ENCODE results near the gene PDCL3. TPM values are rescaled to one million over a fixed set of nuclear protein-coding genes. Genes with fewer than 3 reads are reported as not detected.

Gene PDCL3
- polyA plus RNA-seq, 1 of the 3 experiments (the other 2 are of a cell fraction): 32.8 TPM

GRCh38 chr2:100560216-100560830, 2.5 kb upstream of the PDCL3 start:
- Histone ChIP-seq H3K4me1 (ENCODE audit: control insufficient read depth in 1 of 2, insufficient read depth in 2 of 2, low read depth in 1 of 2, low read length in 1 of 2) (peaks cover 0 to 9% of the 10 kb centered on the region in 2 experiments; a peak in 1 of 4 replicates), H3K27ac (ENCODE audit: low read depth in 2 of 2, low read length in 1 of 2) (no peak overlapping the region), H3K79me2 (ENCODE audit: insufficient read depth) (peaks cover 16% of the 10 kb centered on the region), H3K9me2 (no peaks in the 10 kb centered on the region), H3K4me3 (ENCODE audit: low read depth in 2 of 2, low read length in 1 of 2) (no peak overlapping the region), H3K4me2 (no peak overlapping the region), H3K27me3 (ENCODE audit: insufficient read depth) (no peaks in the 10 kb centered on the region), H3K9me3 (no peaks in the 10 kb centered on the region), H4K20me1 (ENCODE audit: insufficient read depth) (no peaks in the 10 kb centered on the region), H2AFZ (ENCODE audit: low read depth) (no peak overlapping the region), H3K36me3 (replicated peaks in 1 of 2; ENCODE audit: control insufficient read depth in 1 of 2, insufficient read depth in 2 of 2, low read length in 1 of 2) (no peaks in the 10 kb centered on the region), H3F3A (replicated peaks; ENCODE audit: insufficient read depth) (peaks cover 14% of the 10 kb centered on the region), H3K9ac (no peak overlapping the region)
- WGBS (ENCODE audit: low lambda C conversion rate): 93% methylated on average over 9 of the region's 9 CpGs
- ChIA-PET POLR2A (no interaction called here), CTCF (no interaction called here)
- no peak for DNase-seq
- TF ChIP-seq RCOR1 (IDR thresholded peaks at IDR 0.05; ENCODE audit: low read length) (no peak), GABPA (IDR thresholded peaks at IDR 0.05; ENCODE audit: low read depth) (no peak), IRF3 (IDR thresholded peaks at IDR 0.05; ENCODE audit: low read depth, low read length) (no peak), POLR2AphosphoS5 (IDR thresholded peaks at IDR 0.05; ENCODE audit: low read depth, low read length) (no peak), TEAD4 (IDR thresholded peaks at IDR 0.05; ENCODE audit: borderline replicate concordance, insufficient read depth) (no peak), MAX (IDR thresholded peaks at IDR 0.05; ENCODE audit: low read depth) (no peak), EP300 (IDR thresholded peaks at IDR 0.05; ENCODE audit: borderline replicate concordance in 1 of 2, low read depth in 1 of 2, low read length in 1 of 2) (no peak), RFX5 (IDR thresholded peaks at IDR 0.05; ENCODE audit: low read length) (no peak), SIN3A (IDR thresholded peaks at IDR 0.05; ENCODE audit: borderline replicate concordance, low read depth, low read length) (no peak), GATA2 (CRISPR knock-in tag; IDR thresholded peaks at IDR 0.05) (no peak), USF1 (IDR thresholded peaks at IDR 0.05; ENCODE audit: borderline replicate concordance, low read depth) (no peak)

- TF ChIP-seq YY1 (IDR thresholded peaks at IDR 0.05; ENCODE audit: low read depth) (no peak), CHD2 (IDR thresholded peaks at IDR 0.05; ENCODE audit: low read length, partially characterized antibody) (no peak), JUND (IDR thresholded peaks at IDR 0.05) (no peak), RAD21 (IDR thresholded peaks at IDR 0.05; ENCODE audit: low read length) (no peak), TEAD4 (IDR thresholded peaks at IDR 0.05; ENCODE audit: borderline replicate concordance, insufficient read depth) (no peak), NFIC (IDR thresholded peaks at IDR 0.05; ENCODE audit: borderline replicate concordance) (no peak), GABPA (IDR thresholded peaks at IDR 0.05; ENCODE audit: low read depth) (no peak), ELF1 (IDR thresholded peaks at IDR 0.05) (no peak), USF2 (IDR thresholded peaks at IDR 0.05; ENCODE audit: borderline replicate concordance, low read depth, low read length) (no peak), FOXJ3 (CRISPR knock-in tag; IDR thresholded peaks at IDR 0.05) (no peak), TCF12 (IDR thresholded peaks at IDR 0.05) (no peak)
- Histone ChIP-seq H3K9me2 (no peaks in the 10 kb centered on the region), H3K27me3 (ENCODE audit: insufficient read depth) (no peaks in the 10 kb centered on the region), H3K27ac (ENCODE audit: low read depth in 2 of 2, low read length in 1 of 2) (no peak overlapping the region), H3K9ac (no peak overlapping the region), H3F3A (replicated peaks; ENCODE audit: insufficient read depth) (peaks cover 14% of the 10 kb centered on the region), H3K36me3 (replicated peaks in 1 of 2; ENCODE audit: control insufficient read depth in 1 of 2, insufficient read depth in 2 of 2, low read length in 1 of 2) (no peaks in the 10 kb centered on the region), H3K79me2 (ENCODE audit: insufficient read depth) (peaks cover 16% of the 10 kb centered on the region), H3K9me3 (no peaks in the 10 kb centered on the region), H3K4me1 (ENCODE audit: control insufficient read depth in 1 of 2, insufficient read depth in 2 of 2, low read depth in 1 of 2, low read length in 1 of 2) (peaks cover 0 to 9% of the 10 kb centered on the region in 2 experiments; a peak in 1 of 4 replicates), H2AFZ (ENCODE audit: low read depth) (no peak overlapping the region), H3K4me3 (ENCODE audit: low read depth in 2 of 2, low read length in 1 of 2) (no peak overlapping the region), H3K4me2 (no peak overlapping the region), H4K20me1 (ENCODE audit: insufficient read depth) (no peaks in the 10 kb centered on the region)
- WGBS (ENCODE audit: low lambda C conversion rate): 100% methylated on average over 4 of the region's 4 CpGs
- CTCF ChIA-PET: no interaction called here
- DNase-seq: no peak
- POLR2A ChIA-PET: no interaction called here
Measured at GRCh38 chr2:100561191-100561590, 1.6 kb upstream of the PDCL3 start.

All from SK-N-SH (cell line).